DND-41 (cell line): ENCODE data around the gene BCL2L11.

Experiments
- ATAC-seq: fragments of 200-7000 bp; cut with Tn5 transposase; 3 replicates; pipeline ENCODE4 v1.9.1; 2021; ENCODE audit warnings: low read depth; ENCODE audit not compliant: insufficient read depth
- DNase-seq: peaks from one replicate; pipeline ENCODE4 v3.0.0-alpha.2; 2020
- H2AFZ ChIP-seq: 2 replicates; pipeline ENCODE4 v1.6.0; 2012; ENCODE audit warnings: low read depth, low read length
- H3K27ac ChIP-seq: 2 replicates; pipeline ENCODE4 v1.5.1; 2012; ENCODE audit warnings: low read length, inconsistent platforms
- H3K27me3 ChIP-seq: fragments of 200-600 bp; sonication (generic); 2 replicates; pipeline ENCODE4 v1.6.0; 2012; ENCODE audit warnings: low read length, mild to moderate bottlenecking, inconsistent platforms; ENCODE audit not compliant: insufficient read depth, poor library complexity
- H3K36me3 ChIP-seq: 2 replicates; pipeline ENCODE4 v1.5.1; 2012; ENCODE audit warnings: low read length, inconsistent platforms; ENCODE audit not compliant: insufficient read depth
- H3K4me1 ChIP-seq: 2 replicates; pipeline ENCODE4 v1.5.1; 2012; ENCODE audit warnings: mild to moderate bottlenecking, low read length; ENCODE audit not compliant: insufficient read depth
- H3K4me2 ChIP-seq: 2 replicates; pipeline ENCODE4 v1.6.0; 2012; ENCODE audit warnings: mild to moderate bottlenecking, moderate library complexity, low read length, inconsistent platforms; ENCODE audit not compliant: insufficient read depth
- H3K4me3 ChIP-seq, 2 experiments: fragments of 200-600 bp in 1 of 2; shearing (Covaris generic) in 1 of 2; 2 replicates each; pipeline ENCODE4 v1.5.1; 2012 to 2016; ENCODE audit warnings: inconsistent platforms in 2 of 2, low read length in 2 of 2, mild to moderate bottlenecking in 2 of 2, low read depth in 1 of 2, moderate library complexity in 1 of 2
- H3K79me2 ChIP-seq: 2 replicates; pipeline ENCODE4 v1.6.0; 2012; ENCODE audit warnings: low read length, inconsistent platforms; ENCODE audit not compliant: insufficient read depth
- H3K9ac ChIP-seq: 2 replicates; pipeline ENCODE4 v1.6.0; 2012; ENCODE audit warnings: low read depth, mild to moderate bottlenecking, inconsistent platforms, low read length, moderate library complexity
- H3K9me3 ChIP-seq: 2 replicates; pipeline ENCODE4 v1.5.1; 2012; ENCODE audit warnings: low read length, moderate library complexity, mild to moderate bottlenecking, inconsistent platforms; ENCODE audit not compliant: insufficient read depth, severe bottlenecking
- H4K20me1 ChIP-seq: 2 replicates; pipeline ENCODE4 v1.6.0; 2012; ENCODE audit warnings: low read length; ENCODE audit not compliant: insufficient read depth
- CTCF ChIP-seq: IDR thresholded peaks from 2 replicates; pipeline ENCODE4 v1.5.1; 2012; ENCODE audit warnings: borderline replicate concordance, low read length, moderate library complexity, mild to moderate bottlenecking; ENCODE audit not compliant: poor library complexity, severe bottlenecking; ENCODE audit errors: extremely low read depth
- EZH2 ChIP-seq: IDR thresholded peaks from 3 replicates; pipeline ENCODE4 v1.6.1; 2012; ENCODE audit warnings: borderline replicate concordance, low read depth, mild to moderate bottlenecking, moderate library complexity, low read length, inconsistent platforms; ENCODE audit not compliant: severe bottlenecking

The BCL2L11 gene

GRCh38 chr2:111111101-111111755 lies 9.5 kb upstream of the BCL2L11 start:
- DNase-seq = no peak
- Histone ChIP-seq H3K9ac (no peak overlapping the region), H2AFZ (no peak overlapping the region), H3K9me3 (no peaks in the 10 kb centered on the region), H3K27ac (no peak overlapping the region), H3K27me3 (no peaks in the 10 kb centered on the region), H3K4me3 (no peak overlapping the region), H3K36me3 (no peaks in the 10 kb centered on the region), H3K4me1 (peaks cover 12% of the 10 kb centered on the region), H3K79me2 (no peaks in the 10 kb centered on the region), H4K20me1 (no peaks in the 10 kb centered on the region), H3K4me2 (no peak overlapping the region)
- TF ChIP-seq CTCF (no peak), EZH2 (no peak)
- peak; percentile 66 for ATAC-seq

GRCh38 chr2:111113838-111114237 lies 6.9 kb upstream of the BCL2L11 start:
- Histone ChIP-seq H3K9ac (no peak overlapping the region), H3K36me3 (no peaks in the 10 kb centered on the region), H3K4me1 (peaks cover 12% of the 10 kb centered on the region), H4K20me1 (no peaks in the 10 kb centered on the region), H3K27ac (no peak overlapping the region), H3K4me2 (no peak overlapping the region), H3K79me2 (no peaks in the 10 kb centered on the region), H3K9me3 (no peaks in the 10 kb centered on the region), H3K27me3 (no peaks in the 10 kb centered on the region), H2AFZ (no peak overlapping the region), H3K4me3 (no peak overlapping the region)
- no peak for ATAC-seq
- DNase-seq = no peak
- TF ChIP-seq EZH2 (no peak), CTCF (no peak)

- DNase-seq (no peak), ATAC-seq (no peak)
- Histone ChIP-seq H3K79me2 (peaks cover 4% of the 10 kb centered on the region), H2AFZ (no peak overlapping the region), H3K9me3 (no peaks in the 10 kb centered on the region), H3K4me3 (no peak overlapping the region), H3K27me3 (no peaks in the 10 kb centered on the region), H3K27ac (no peak overlapping the region), H3K36me3 (no peaks in the 10 kb centered on the region; the same call in 1 of the 2 replicates), H4K20me1 (no peaks in the 10 kb centered on the region), H3K9ac (no peak overlapping the region), H3K4me1 (peaks cover 17% of the 10 kb centered on the region), H3K4me2 (no peak overlapping the region)
- TF ChIP-seq CTCF (no peak), EZH2 (no peak)
Measured at GRCh38 chr2:111116011-111116746, 4.5 kb upstream of the BCL2L11 start.
